ENCODE measurements around the gene GSK3A. TPM values are rescaled to one million over a fixed set of nuclear protein-coding genes. Genes with fewer than 3 reads are reported as not detected.

GSK3A gene
- total and polyA plus RNA-seq, 2 donors: 12.7 to 31.4 TPM

DNA sequence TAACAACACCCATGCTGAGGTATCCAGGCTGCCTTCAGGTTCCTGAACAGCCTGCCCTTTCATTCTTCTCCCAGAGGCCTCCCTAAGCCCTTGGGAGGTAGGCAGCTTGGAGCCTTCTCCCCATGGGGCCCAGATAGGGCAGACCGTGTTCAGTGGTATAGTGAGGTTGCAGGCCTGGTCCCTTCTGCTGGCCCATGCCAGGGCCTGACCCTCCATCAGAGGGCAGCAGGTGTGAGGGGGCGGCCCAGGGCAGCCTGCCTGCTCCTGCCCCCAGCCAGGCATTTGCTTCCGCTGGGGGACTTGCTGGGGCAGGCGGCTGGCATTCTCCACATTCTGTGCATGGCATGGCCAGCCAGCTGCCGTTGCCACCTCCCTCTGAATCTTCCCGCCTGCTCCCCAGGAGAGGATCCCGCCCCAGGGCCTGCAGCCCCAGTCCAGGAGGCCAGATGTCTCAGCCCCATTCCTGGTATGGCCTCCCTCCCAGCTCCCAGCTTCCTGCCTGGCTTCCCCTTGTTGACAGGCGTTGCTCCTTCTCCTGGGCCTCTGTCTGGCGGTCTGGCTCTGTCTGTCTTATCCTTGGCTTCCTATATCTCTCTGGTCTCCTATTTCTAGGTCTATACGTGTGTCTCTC is 35.5 kb upstream of the GSK3A start:
- peaks cover 24 to 25% of the 10 kb centered on the region in 2 donors for H3K36me3 ChIP-seq (ENCODE audit: control insufficient read depth in 2 of 2, insufficient read depth in 2 of 2, low read length in 1 of 2)
- WGBS: 91% methylated on average over 10 of the region's 10 CpGs
- no peaks in the 10 kb centered on the region for H3K9me3 ChIP-seq (ENCODE audit: control insufficient read depth in 2 of 2, insufficient read depth in 1 of 2, low read length in 1 of 2)
- H3K27me3 ChIP-seq (ENCODE audit: control insufficient read depth in 2 of 2, insufficient read depth in 1 of 2, low read length in 1 of 2): no peaks in the 10 kb centered on the region
- H3K4me1 ChIP-seq (ENCODE audit: control insufficient read depth in 2 of 2, insufficient read depth in 2 of 2, low read length in 2 of 2): peaks cover 35 to 49% of the 10 kb centered on the region in 2 donors
- no peak for DNase-seq (ENCODE audit: low read depth in 6 of 9, low spot score in 9 of 9)
- H3K27ac ChIP-seq (ENCODE audit: low read depth in 1 of 2, low read length in 1 of 2): peak overlapping the region; percentile 11 to 71
- H3K4me3 ChIP-seq (ENCODE audit: low read length in 2 of 2): no peak overlapping the region

DNA sequence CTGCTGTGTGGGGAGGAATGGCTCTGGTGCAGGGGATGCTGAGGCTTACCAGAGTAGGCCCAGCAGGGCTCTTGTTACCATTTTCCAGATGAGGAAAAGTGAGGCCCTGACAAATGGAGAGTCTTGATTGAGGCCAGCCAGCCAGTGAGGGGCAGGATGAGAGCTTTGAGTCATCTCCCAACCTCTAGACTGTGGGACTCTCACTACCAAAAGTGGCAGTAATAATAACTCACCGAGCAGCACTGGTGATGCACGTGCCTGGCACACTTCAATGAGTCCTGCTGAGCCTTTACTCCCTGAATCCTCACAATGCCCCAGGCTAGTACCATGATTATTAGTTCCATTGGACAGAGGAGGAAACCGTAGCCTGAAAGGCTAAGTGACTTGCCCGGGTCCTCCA is 34.4 kb upstream of the GSK3A start:
- H3K27ac ChIP-seq (ENCODE audit: low read depth in 1 of 2, low read length in 1 of 2): no peak overlapping the region
- peaks cover 25 to 38% of the 10 kb centered on the region in 2 donors for H3K4me1 ChIP-seq (ENCODE audit: control insufficient read depth in 2 of 2, insufficient read depth in 2 of 2, low read length in 2 of 2)
- DNase-seq (ENCODE audit: low read depth in 6 of 9, low spot score in 9 of 9): no peak
- H3K27me3 ChIP-seq (ENCODE audit: control insufficient read depth in 2 of 2, insufficient read depth in 1 of 2, low read length in 1 of 2): no peaks in the 10 kb centered on the region
- no peak overlapping the region for H3K4me3 ChIP-seq (ENCODE audit: low read length in 2 of 2)
- H3K36me3 ChIP-seq (ENCODE audit: control insufficient read depth in 2 of 2, insufficient read depth in 2 of 2, low read length in 1 of 2): peaks cover 34 to 36% of the 10 kb centered on the region in 2 donors
- H3K9me3 ChIP-seq (ENCODE audit: control insufficient read depth in 2 of 2, insufficient read depth in 1 of 2, low read length in 1 of 2): no peaks in the 10 kb centered on the region
- WGBS: 97% methylated on average over 4 of the region's 4 CpGs

DNA sequence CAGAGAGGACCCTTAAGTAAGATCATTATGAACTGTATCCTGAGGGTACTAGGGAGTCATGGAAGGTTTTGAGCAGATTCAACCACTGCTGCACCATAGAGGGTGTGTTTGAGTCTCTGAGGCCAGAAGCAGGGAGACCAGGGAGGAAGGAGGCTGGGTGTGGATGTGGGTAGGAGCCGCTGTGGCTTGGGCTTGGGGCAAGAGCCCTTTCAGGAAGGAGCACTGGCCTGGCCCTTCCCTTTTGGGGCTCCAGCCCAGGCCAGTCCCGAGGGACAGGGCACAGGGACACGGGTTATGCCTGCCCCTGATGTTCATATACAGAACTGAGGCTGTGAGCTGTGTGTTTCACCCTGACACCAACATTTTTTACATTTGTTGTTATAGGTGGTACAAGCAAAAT is 33.9 kb upstream of the GSK3A start:
- Histone ChIP-seq H3K27ac (ENCODE audit: low read depth in 1 of 2, low read length in 1 of 2) (no peak overlapping the region), H3K9me3 (ENCODE audit: control insufficient read depth in 2 of 2, insufficient read depth in 1 of 2, low read length in 1 of 2) (no peaks in the 10 kb centered on the region), H3K27me3 (ENCODE audit: control insufficient read depth in 2 of 2, insufficient read depth in 1 of 2, low read length in 1 of 2) (no peaks in the 10 kb centered on the region), H3K4me3 (ENCODE audit: low read length in 2 of 2) (no peak overlapping the region), H3K4me1 (ENCODE audit: control insufficient read depth in 2 of 2, insufficient read depth in 2 of 2, low read length in 2 of 2) (peaks cover 23 to 37% of the 10 kb centered on the region in 2 donors), H3K36me3 (ENCODE audit: control insufficient read depth in 2 of 2, insufficient read depth in 2 of 2, low read length in 1 of 2) (peaks cover 38 to 39% of the 10 kb centered on the region in 2 donors)
- no peak for DNase-seq (ENCODE audit: low read depth in 6 of 9, low spot score in 9 of 9)
- WGBS: 88% methylated on average over 3 of the region's 3 CpGs

DNA sequence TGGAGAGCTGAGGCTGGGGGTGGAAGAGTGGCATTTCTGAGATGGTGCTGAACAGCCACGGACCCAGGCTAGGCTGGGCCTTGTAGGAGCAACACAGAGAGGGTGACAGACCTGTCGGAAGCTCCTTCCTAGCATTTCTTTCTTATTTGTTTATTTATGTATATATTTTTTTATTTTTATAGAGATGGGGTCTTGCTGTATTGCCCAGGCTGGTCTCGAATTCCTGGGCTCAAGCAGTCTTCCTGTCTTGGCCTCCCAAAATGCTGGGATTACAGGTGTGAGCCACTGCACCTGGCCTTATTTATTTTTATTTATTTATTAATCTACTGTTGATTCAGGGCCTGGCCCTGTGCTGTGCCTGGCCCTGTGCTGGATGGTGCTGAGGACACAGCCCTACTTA is 33.1 kb upstream of the GSK3A start:
- no peak for DNase-seq (ENCODE audit: low read depth in 6 of 9, low spot score in 9 of 9)
- Histone ChIP-seq H3K4me3 (ENCODE audit: low read length in 2 of 2) (no peak overlapping the region), H3K27me3 (ENCODE audit: control insufficient read depth in 2 of 2, insufficient read depth in 1 of 2, low read length in 1 of 2) (no peaks in the 10 kb centered on the region), H3K4me1 (ENCODE audit: control insufficient read depth in 2 of 2, insufficient read depth in 2 of 2, low read length in 2 of 2) (peaks cover 24 to 37% of the 10 kb centered on the region in 2 donors), H3K36me3 (ENCODE audit: control insufficient read depth in 2 of 2, insufficient read depth in 2 of 2, low read length in 1 of 2) (peaks cover 38 to 39% of the 10 kb centered on the region in 2 donors), H3K9me3 (ENCODE audit: control insufficient read depth in 2 of 2, insufficient read depth in 1 of 2, low read length in 1 of 2) (no peaks in the 10 kb centered on the region), H3K27ac (ENCODE audit: low read depth in 1 of 2, low read length in 1 of 2) (no peak overlapping the region)
- WGBS: 94% methylated on average over 3 of the region's 3 CpGs

DNA sequence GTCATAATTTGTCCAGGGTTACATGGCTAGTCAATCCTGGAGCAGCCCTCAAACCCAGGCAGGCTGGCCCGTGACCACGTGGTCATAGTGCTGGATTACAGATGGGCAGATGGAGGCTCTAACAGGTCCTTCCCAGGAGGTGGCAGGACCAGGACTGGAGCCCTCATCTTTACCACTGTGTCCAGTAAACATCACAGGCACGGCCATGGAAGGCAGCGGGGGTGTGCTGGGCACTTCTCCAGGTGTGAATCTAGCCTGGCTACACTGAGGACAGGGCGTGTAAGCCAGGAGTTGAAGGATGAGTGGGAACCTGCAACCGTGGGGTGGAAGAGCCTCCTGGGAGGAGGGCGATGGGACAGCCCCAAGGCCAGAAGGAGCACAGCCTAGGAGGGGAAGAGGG is 32.7 kb upstream of the GSK3A start:
- H3K9me3 ChIP-seq (ENCODE audit: control insufficient read depth in 2 of 2, insufficient read depth in 1 of 2, low read length in 1 of 2): no peaks in the 10 kb centered on the region
- H3K4me3 ChIP-seq (ENCODE audit: low read length in 2 of 2): no peak overlapping the region
- DNase-seq (ENCODE audit: low read depth in 6 of 9, low spot score in 9 of 9): no peak
- no peak overlapping the region for H3K27ac ChIP-seq (ENCODE audit: low read depth in 1 of 2, low read length in 1 of 2)
- H3K36me3 ChIP-seq (ENCODE audit: control insufficient read depth in 2 of 2, insufficient read depth in 2 of 2, low read length in 1 of 2): peaks cover 38 to 39% of the 10 kb centered on the region in 2 donors
- H3K4me1 ChIP-seq (ENCODE audit: control insufficient read depth in 2 of 2, insufficient read depth in 2 of 2, low read length in 2 of 2): peaks cover 27 to 40% of the 10 kb centered on the region in 2 donors
- 93% methylated on average over 7 of the region's 7 CpGs for WGBS
- no peaks in the 10 kb centered on the region for H3K27me3 ChIP-seq (ENCODE audit: control insufficient read depth in 2 of 2, insufficient read depth in 1 of 2, low read length in 1 of 2)

DNA sequence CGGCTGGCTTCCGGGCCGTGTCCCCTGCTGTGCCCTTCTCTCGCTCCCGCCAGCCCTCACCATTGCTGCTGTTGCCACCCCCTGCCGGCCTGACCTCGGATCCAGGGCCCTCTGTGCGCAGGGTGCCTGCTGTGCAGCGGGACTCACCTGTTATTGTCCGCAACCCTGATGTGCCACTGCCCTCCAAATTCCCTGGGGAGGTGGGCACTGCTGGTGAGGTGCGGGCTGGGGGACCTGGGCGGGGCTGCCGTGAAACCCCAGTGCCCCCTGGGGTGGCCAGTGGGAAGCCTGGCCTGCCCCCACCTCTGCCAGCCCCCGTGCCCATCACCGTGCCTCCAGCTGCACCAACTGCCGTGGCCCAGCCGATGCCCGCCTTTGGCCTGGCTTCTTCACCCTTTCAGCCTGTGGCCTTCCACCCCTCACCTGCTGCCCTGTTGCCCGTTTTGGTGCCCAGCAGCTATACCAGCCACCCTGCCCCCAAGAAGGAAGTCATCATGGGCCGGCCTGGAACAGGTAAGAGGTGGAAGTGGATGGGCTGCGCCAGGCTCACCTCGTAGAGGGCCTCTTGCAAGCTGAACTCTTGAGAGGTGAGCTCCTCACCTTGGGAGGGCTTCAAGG is 31.8 kb upstream of the GSK3A start:
- no peak overlapping the region for H3K27ac ChIP-seq (ENCODE audit: low read depth in 1 of 2, low read length in 1 of 2)
- WGBS: 98% methylated on average over 22 of the region's 22 CpGs
- H3K9me3 ChIP-seq (ENCODE audit: control insufficient read depth in 2 of 2, insufficient read depth in 1 of 2, low read length in 1 of 2): no peaks in the 10 kb centered on the region
- no peak for DNase-seq (ENCODE audit: low read depth in 6 of 9, low spot score in 9 of 9)
- H3K4me1 ChIP-seq (ENCODE audit: control insufficient read depth in 2 of 2, insufficient read depth in 2 of 2, low read length in 2 of 2): peaks cover 25 to 41% of the 10 kb centered on the region in 2 donors
- H3K4me3 ChIP-seq (ENCODE audit: low read length in 2 of 2): no peak overlapping the region
- no peaks in the 10 kb centered on the region for H3K27me3 ChIP-seq (ENCODE audit: control insufficient read depth in 2 of 2, insufficient read depth in 1 of 2, low read length in 1 of 2)
- peaks cover 38 to 39% of the 10 kb centered on the region in 2 donors for H3K36me3 ChIP-seq (ENCODE audit: control insufficient read depth in 2 of 2, insufficient read depth in 2 of 2, low read length in 1 of 2)

DNA sequence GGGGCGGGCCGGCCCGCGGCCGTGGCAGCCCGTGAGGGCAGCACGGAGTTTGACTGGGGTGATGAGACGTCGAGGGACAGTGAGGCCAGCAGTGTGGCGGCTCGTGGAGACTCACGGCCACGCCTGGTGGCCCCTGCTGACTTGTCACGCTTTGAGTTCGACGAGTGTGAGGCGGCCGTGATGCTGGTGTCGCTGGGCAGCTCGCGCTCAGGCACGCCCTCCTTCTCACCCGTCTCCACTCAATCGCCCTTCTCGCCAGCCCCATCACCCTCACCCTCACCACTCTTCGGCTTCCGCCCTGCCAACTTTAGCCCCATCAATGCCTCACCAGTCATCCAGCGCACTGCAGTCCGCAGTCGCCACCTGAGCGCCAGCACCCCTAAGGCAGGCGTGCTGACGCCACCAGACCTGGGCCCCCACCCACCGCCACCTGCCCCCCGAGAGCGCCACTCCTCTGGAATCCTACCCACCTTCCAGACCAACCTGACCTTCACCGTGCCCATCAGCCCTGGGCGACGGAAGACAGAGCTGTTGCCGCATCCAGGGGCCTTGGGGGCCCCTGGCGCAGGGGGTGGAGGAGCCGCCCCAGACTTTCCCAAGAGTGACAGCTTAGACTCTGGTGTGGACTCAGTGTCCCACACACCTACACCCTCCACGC is 31.1 kb upstream of the GSK3A start:
- no peak for DNase-seq (ENCODE audit: low read depth in 6 of 9, low spot score in 9 of 9)
- H3K36me3 ChIP-seq (ENCODE audit: control insufficient read depth in 2 of 2, insufficient read depth in 2 of 2, low read length in 1 of 2): peaks cover 38 to 39% of the 10 kb centered on the region in 2 donors
- no peak overlapping the region for H3K27ac ChIP-seq (ENCODE audit: low read depth in 1 of 2, low read length in 1 of 2)
- no peak overlapping the region for H3K4me3 ChIP-seq (ENCODE audit: low read length in 2 of 2)
- no peaks in the 10 kb centered on the region for H3K9me3 ChIP-seq (ENCODE audit: control insufficient read depth in 2 of 2, insufficient read depth in 1 of 2, low read length in 1 of 2)
- H3K27me3 ChIP-seq (ENCODE audit: control insufficient read depth in 2 of 2, insufficient read depth in 1 of 2, low read length in 1 of 2): no peaks in the 10 kb centered on the region
- H3K4me1 ChIP-seq (ENCODE audit: control insufficient read depth in 2 of 2, insufficient read depth in 2 of 2, low read length in 2 of 2): peaks cover 22 to 34% of the 10 kb centered on the region in 2 donors
- 98% methylated on average over 43 of the region's 43 CpGs for WGBS

DNA sequence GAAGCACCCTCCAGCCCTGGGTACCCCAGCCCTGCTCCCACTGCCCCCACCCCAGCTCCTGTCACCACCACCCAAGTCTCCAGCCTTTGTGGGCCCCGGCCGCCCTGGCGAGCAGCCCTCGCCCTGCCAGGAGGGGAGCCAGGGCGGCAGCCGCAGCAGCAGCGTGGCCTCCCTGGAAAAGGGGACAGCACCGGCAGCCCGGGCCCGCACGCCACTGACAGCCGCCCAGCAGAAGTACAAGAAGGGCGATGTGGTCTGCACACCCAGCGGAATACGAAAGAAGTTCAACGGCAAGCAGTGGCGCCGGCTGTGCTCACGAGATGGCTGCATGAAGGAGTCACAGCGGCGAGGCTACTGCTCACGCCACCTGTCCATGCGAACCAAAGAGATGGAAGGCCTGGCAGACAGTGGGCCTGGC is 30.6 kb upstream of the GSK3A start:
- H3K4me1 ChIP-seq (ENCODE audit: control insufficient read depth in 2 of 2, insufficient read depth in 2 of 2, low read length in 2 of 2): peaks cover 22 to 29% of the 10 kb centered on the region in 2 donors
- H3K27me3 ChIP-seq (ENCODE audit: control insufficient read depth in 2 of 2, insufficient read depth in 1 of 2, low read length in 1 of 2): no peaks in the 10 kb centered on the region
- no peak for DNase-seq (ENCODE audit: low read depth in 6 of 9, low spot score in 9 of 9)

DNA sequence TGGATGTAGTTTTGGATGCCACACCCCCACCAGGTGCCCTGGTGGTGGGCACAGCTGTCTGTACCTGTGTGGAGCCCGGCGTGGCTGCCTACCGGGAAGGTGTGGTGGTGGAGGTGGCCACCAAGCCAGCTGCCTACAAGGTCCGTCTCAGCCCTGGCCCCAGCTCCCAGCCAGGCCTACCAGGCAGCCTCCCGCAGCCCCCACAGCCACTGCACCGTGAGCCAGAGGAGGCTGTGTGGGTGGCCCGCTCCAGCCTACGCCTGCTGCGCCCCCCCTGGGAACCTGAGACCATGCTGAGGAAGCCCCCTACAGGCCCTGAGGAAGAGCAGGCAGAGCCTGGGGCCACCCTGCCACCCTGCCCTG is 30.1 kb upstream of the GSK3A start:
- Histone ChIP-seq H3K9me3 (ENCODE audit: control insufficient read depth in 2 of 2, insufficient read depth in 1 of 2, low read length in 1 of 2) (no peaks in the 10 kb centered on the region), H3K36me3 (ENCODE audit: control insufficient read depth in 2 of 2, insufficient read depth in 2 of 2, low read length in 1 of 2) (peaks cover 37 to 39% of the 10 kb centered on the region in 2 donors), H3K27me3 (ENCODE audit: control insufficient read depth in 2 of 2, insufficient read depth in 1 of 2, low read length in 1 of 2) (no peaks in the 10 kb centered on the region), H3K4me3 (ENCODE audit: low read length in 2 of 2) (no peak overlapping the region), H3K4me1 (ENCODE audit: control insufficient read depth in 2 of 2, insufficient read depth in 2 of 2, low read length in 2 of 2) (peaks cover 23 to 29% of the 10 kb centered on the region in 2 donors), H3K27ac (ENCODE audit: low read depth in 1 of 2, low read length in 1 of 2) (no peak overlapping the region)
- WGBS: 94% methylated on average over 9 of the region's 9 CpGs
- no peak for DNase-seq (ENCODE audit: low read depth in 6 of 9, low spot score in 9 of 9)

More for the DNA sequence above, 30.6 kb upstream of the GSK3A start:
- H3K27ac ChIP-seq (ENCODE audit: low read depth in 1 of 2, low read length in 1 of 2): no peak overlapping the region
- H3K9me3 ChIP-seq (ENCODE audit: control insufficient read depth in 2 of 2, insufficient read depth in 1 of 2, low read length in 1 of 2): no peaks in the 10 kb centered on the region
- peaks cover 38 to 39% of the 10 kb centered on the region in 2 donors for H3K36me3 ChIP-seq (ENCODE audit: control insufficient read depth in 2 of 2, insufficient read depth in 2 of 2, low read length in 1 of 2)
- no peak overlapping the region for H3K4me3 ChIP-seq (ENCODE audit: low read length in 2 of 2)
- WGBS: 98% methylated on average over 23 of the region's 23 CpGs

Data from thymus (tissue), 11 donors.